Measurements from ENCODE around the gene SCNN1A.

The SCNN1A gene

DNA sequence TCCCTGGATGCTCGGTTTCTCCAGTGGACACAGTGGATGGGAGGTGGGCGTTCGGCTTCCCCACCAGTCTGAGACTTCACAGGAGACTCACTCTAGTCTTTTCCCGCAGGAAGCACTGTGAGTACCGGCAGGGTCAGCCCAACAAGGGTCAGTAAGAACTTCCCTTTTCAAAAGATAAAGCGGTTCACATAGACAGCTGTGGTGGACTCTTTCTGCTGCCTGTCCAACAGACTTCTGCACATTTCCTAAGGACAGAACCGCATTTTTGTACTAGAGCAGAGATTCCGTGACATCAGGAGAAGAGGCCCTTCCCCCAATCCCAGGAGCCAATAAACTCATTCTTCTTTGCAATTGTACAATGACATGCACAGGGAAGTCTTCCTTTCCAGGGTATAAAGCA, 19.0 kb upstream of the SCNN1A start:
- Histone ChIP-seq H3K36me3 (no peaks in the 10 kb centered on the region), H3K27me3 (no peaks in the 10 kb centered on the region), H3K9me3 (no peaks in the 10 kb centered on the region), H3K4me3 (ENCODE audit: low read depth, low read length) (no peak overlapping the region), H3K4me1 (no peaks in the 10 kb centered on the region)
- no peak for DNase-seq
- TF ChIP-seq, protein P1, sequence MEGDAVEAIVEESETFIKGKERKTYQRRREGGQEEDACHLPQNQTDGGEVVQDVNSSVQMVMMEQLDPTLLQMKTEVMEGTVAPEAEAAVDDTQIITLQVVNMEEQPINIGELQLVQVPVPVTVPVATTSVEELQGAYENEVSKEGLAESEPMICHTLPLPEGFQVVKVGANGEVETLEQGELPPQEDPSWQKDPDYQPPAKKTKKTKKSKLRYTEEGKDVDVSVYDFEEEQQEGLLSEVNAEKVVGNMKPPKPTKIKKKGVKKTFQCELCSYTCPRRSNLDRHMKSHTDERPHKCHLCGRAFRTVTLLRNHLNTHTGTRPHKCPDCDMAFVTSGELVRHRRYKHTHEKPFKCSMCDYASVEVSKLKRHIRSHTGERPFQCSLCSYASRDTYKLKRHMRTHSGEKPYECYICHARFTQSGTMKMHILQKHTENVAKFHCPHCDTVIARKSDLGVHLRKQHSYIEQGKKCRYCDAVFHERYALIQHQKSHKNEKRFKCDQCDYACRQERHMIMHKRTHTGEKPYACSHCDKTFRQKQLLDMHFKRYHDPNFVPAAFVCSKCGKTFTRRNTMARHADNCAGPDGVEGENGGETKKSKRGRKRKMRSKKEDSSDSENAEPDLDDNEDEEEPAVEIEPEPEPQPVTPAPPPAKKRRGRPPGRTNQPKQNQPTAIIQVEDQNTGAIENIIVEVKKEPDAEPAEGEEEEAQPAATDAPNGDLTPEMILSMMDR (IDR thresholded peaks at IDR 0.05; ENCODE audit: low read depth, low read length), result no peak

DNA sequence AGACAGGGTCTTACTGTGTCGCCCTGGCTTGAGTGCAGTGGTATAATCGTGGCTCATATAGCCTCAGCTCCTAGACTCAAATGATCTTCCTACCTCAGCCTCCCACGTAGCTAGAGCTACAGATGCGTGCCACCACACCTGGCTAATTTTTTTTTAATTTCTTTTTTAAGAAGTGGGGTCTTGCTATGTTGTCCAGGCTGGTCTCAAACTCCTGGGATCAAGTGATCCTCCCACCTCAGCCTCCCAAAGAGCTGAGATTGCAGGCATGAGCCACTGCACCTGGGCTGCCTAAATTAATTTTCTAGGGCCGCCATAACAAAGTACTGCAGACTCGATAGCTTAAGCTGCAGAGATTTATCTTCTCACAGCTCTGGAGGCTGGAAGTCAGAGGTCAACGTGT, 17.7 kb upstream of the SCNN1A start:
- Histone ChIP-seq H3K4me1 (no peaks in the 10 kb centered on the region), H3K4me3 (ENCODE audit: low read depth, low read length) (no peak overlapping the region), H3K9me3 (no peaks in the 10 kb centered on the region), H3K27me3 (no peaks in the 10 kb centered on the region), H3K36me3 (no peaks in the 10 kb centered on the region)
- no peak for DNase-seq
- TF ChIP-seq, protein P1 (IDR thresholded peaks at IDR 0.05; ENCODE audit: low read depth, low read length), result no peak

DNA sequence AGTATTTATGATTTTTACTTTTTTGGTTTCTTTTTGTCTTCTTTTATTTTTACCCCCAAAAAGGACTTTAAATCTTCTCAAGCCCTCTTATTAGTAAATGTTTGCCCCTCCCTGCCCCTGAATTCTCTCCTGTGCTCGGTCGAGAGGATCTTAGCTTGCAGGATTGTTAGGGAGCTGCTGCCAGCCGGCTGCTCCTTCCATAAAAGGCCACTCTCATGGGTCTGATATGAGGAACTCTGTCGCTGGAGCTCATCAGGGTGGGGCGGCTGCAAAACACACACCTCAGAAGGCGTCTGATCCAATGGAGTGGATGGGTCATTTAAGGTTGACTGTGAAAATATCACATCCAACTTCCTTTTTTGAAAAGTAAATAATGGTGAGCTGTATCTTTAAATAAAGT, 17.1 kb upstream of the SCNN1A start:
- no peak overlapping the region for H3K4me3 ChIP-seq (ENCODE audit: low read depth, low read length)
- no peaks in the 10 kb centered on the region for H3K9me3 ChIP-seq
- TF ChIP-seq, protein P1 (IDR thresholded peaks at IDR 0.05; ENCODE audit: low read depth, low read length), result no peak

DNA sequence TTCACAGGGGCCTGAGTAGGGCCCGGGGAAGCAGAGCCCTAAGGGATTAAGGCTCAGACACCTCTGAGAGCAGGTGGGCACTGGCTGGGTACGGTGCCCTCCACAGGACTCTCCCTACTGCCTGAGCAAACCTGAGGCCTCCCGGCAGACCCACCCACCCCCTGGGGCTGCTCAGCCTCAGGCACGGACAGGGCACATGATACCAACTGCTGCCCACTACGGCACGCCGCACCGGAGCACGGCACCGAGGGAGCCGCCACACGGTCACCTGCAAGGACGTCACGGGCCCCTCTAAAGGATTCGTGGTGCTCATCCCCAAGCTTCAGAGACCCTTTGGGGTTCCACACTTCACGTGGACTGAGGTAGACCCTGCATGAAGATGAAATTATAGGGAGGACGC, 15.7 kb upstream of the SCNN1A start:
- no peaks in the 10 kb centered on the region for H3K27me3 ChIP-seq
- H3K9me3 ChIP-seq, result no peaks in the 10 kb centered on the region
- no peak for DNase-seq
- no peaks in the 10 kb centered on the region for H3K36me3 ChIP-seq
- no peak overlapping the region for H3K4me3 ChIP-seq (ENCODE audit: low read depth, low read length)
- TF ChIP-seq, protein P1 (IDR thresholded peaks at IDR 0.05; ENCODE audit: low read depth, low read length), result no peak
- H3K4me1 ChIP-seq, result no peaks in the 10 kb centered on the region

More for the DNA sequence above, 17.1 kb upstream of the SCNN1A start:
- Histone ChIP-seq H3K27me3 (no peaks in the 10 kb centered on the region), H3K36me3 (no peaks in the 10 kb centered on the region), H3K4me1 (no peaks in the 10 kb centered on the region)
- no peak for DNase-seq

DNA sequence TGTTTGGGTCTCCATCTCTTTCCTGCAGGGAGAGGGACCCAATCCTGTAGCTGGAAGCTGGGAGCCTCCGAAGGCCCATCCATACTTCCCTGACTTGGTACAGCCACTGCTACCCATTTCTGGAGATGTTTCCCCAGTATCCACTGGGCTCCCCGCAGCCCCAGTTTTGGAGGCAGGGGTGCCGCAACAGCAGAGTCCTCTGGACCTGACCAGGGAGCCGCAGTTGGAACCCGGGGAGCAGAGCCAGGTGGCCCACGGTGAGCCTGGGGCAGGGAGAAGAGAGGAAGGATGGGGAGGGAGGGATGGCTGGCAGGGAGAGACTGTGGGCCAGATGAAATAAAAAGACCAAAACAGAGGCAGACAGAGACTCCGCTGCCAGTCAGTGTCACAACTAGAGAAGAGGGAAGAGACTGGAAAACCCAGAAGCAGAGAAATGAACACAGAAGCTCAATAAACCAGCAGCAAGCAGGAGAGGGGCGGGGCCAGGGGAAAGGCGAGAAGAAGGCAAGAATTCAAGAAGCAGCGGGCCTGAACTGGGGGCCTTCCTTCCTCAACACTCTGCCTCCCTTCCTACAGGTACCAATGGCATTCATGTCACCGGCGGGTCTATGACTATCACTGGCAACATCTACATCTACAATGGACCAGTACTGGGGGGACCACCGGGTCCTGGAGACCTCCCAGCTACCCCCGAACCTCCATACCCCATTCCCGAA, 14.9 kb upstream of the SCNN1A start:
- Histone ChIP-seq H3K36me3 (no peaks in the 10 kb centered on the region), H3K9me3 (no peaks in the 10 kb centered on the region), H3K4me1 (no peaks in the 10 kb centered on the region), H3K4me3 (ENCODE audit: low read depth, low read length) (no peak overlapping the region), H3K27me3 (no peaks in the 10 kb centered on the region)
- DNase-seq, result no peak
- TF ChIP-seq, protein P1 (IDR thresholded peaks at IDR 0.05; ENCODE audit: low read depth, low read length), result no peak

DNA sequence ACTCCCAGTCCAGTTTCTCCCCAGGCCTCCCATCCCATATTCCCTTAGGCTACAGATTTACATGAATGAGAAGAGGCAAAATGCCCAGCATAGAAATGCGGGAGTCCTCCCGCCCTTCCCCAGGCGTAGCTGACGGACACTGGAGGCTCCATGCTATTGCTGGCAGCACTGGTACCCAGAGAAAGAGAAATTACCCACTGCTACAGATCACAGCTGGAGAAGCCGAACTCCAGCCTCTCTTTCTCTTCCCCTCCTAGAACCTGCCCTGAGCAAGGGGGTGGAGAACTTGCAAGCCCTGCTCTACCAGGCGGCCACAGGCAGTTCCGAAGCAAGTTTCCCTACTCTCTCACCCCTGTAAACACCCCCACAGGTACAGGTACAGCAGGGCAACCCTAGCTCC, 12.2 kb upstream of the SCNN1A start:
- H3K4me3 ChIP-seq (ENCODE audit: low read depth, low read length), result no peak overlapping the region
- no peak for DNase-seq
- no peaks in the 10 kb centered on the region for H3K36me3 ChIP-seq
- TF ChIP-seq, protein P1 (IDR thresholded peaks at IDR 0.05; ENCODE audit: low read depth, low read length), result no peak
- no peaks in the 10 kb centered on the region for H3K27me3 ChIP-seq
- H3K9me3 ChIP-seq, result no peaks in the 10 kb centered on the region
- no peaks in the 10 kb centered on the region for H3K4me1 ChIP-seq
